HG03108 (cell line): Measurements from ENCODE around the gene TYMP.

Experiments
- ATAC-seq: cut with Tn5 transposase; IDR thresholded peaks from one replicate; pipeline ENCODE4 v1.9.1; 2021; ENCODE audit warnings: moderate library complexity; ENCODE audit not compliant: unreplicated experiment

The TYMP gene

GRCh38 chr22:50563413-50564160, 33.8 kb upstream of the TYMP start:
- ATAC-seq: no peak

DNA sequence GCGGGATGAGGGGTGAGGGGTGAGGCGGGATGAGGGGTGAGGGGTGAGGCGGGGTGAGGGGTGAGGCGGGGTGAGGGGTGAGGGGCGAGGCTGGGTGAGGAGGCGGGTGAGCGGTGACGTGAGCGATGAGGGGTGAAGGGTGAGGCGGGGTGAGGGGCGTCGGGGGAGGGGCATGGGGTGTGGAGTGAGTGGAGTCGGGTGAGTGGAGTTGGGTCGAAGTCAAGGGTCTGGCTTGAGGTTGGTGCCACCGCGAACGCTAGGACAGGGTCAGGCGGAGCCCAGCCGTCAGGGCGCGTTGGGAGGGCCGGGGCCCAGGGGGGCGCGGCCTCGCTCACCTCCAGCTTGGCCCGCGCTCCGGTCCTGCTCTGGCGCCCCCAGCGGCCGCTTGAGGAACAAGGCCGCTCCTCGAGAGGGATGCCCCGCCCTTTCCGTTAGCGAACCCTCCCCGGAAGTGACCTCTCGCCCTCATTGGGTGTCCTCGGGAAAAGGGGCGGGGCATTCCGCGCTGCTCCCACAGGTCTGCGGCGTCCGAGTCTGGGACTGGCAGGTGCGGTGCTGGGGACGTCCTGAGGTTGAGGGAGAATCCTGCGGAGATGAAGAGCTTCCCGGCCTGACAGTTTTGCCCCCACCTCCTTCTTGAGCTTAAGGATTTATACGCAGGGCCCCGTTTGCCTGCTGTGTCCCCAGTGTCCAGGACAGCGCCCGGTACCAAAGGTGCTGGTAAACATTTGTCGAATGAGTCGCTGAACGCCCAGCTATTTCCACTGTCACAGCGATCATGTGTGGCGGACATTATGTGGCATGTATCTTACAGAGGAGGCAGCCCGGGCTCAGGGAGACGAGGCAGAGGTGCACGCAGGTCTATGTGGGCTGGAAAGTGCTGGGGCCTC, 33.0 kb upstream of the TYMP start, which contains the start of gene SYCE3:
SYCE3 (minus strand) TSS at position 397 of the 890 bp plus-strand sequence. CDS start 6,514 bp downstream, outside the sequence.
- ATAC-seq: peak; percentile 94

DNA sequence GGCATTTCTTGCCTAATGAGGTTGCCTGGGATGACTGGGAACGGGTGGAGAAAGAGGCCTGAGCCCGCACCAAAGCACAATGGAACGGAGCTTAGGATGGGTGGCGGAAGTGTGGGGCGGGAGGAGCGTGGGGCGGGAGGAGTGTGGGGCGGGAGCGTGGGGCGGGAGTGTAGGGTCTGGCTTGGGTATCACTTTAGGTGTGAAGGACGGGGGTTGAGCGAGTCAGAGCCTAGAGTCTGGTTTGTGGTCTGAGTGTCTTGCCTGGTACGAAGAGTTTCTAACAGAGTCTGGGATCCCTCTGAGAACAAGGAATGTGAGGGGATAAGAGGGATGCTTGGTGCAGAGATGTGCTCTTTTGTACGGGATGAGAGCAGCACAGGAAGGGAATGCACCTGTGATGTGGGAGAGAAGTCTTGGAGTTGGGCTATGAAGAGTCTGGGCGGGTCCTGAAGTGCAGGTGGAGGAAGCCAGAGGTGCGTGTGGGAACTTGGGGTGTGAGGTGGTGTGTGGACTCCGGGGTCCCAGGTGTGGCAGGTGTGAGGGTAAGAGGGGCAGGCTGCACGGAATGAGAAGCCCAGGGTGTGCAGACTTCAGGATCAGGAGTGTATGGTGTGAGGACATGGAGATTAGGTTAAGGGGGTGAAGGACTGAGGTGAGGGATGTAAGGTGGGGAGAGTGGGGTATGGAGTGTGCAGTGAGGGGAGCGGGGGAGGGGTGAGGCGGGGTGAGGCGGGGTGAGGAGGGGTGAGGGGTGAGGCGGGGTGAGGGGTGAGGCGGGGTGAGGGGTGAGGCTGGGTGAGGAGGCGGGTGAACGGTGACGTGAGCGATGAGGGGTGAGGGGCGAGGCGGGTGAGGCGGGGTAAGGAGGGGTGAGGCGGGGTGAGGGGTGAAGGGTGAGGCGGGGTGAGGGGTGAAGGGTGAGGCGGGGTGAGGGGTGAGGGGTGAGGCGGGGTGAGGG, 31.9 kb upstream of the TYMP start:
- ATAC-seq: no peak

DNA sequence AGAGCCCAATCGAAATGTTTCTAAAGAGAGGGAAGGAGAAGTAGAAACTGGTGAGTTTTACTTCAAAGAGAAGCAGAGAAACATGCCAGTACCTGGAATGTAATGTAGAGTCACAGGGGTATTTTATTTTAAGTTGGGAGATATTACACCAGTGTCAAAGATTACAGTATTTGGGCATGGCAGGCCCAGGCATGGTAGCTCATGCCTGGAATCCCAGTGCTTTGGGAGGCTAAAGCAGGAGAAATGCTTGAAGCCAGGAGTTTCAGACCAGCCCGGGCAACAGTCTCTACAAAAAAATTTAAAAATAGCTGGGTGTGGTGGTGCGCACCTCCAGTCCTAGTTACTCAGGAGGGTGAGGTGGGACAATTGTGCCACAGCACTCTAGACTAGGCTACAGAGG, 30.2 kb upstream of the TYMP start:
- ATAC-seq: no peak

DNA sequence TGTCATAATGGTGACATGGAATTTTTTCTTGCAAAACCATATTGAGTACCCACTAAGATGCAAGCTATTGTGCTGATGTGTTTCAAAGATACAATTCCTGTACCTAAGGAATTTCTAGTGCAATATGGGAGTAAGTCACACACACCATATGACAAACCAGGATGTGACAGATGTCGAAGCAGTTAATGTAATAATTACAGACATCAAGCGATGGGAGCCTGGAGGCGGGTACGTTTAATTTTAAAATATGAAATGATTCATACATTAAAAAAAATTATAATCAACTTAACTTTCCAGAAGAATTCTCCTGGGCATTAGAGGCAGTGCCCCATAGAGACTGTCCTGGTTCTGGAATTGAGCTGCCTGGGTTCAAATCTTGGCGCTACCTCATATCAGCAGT, 26.9 kb upstream of the TYMP start:
- ATAC-seq: no peak

DNA sequence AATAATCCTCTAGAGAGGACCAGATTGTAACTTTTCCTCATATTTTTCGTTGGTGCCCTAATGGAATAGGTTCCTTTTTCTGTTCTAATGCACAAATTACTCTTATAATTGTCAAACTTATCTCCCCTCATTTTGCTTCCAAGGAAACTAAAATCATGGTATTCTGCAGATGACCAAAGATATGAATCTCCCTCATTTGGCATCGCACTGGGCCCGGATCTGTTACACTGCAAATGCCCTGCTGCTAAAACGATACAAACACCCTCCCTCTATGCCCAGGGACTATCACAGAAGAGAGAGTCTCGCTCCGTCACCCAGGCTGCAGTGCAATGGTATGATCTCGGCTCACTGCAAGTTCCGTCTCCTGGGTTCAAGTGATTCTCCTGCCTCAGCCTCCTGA, 23.5 kb upstream of the TYMP start:
- no peak for ATAC-seq

GRCh38 chr22:50551160-50551752, 21.4 kb upstream of the TYMP start:
- ATAC-seq: no peak

GRCh38 chr22:50550395-50550794, 20.6 kb upstream of the TYMP start:
- no peak for ATAC-seq

GRCh38 chr22:50548921-50549790, 19.3 kb upstream of the TYMP start:
- ATAC-seq: no peak

DNA sequence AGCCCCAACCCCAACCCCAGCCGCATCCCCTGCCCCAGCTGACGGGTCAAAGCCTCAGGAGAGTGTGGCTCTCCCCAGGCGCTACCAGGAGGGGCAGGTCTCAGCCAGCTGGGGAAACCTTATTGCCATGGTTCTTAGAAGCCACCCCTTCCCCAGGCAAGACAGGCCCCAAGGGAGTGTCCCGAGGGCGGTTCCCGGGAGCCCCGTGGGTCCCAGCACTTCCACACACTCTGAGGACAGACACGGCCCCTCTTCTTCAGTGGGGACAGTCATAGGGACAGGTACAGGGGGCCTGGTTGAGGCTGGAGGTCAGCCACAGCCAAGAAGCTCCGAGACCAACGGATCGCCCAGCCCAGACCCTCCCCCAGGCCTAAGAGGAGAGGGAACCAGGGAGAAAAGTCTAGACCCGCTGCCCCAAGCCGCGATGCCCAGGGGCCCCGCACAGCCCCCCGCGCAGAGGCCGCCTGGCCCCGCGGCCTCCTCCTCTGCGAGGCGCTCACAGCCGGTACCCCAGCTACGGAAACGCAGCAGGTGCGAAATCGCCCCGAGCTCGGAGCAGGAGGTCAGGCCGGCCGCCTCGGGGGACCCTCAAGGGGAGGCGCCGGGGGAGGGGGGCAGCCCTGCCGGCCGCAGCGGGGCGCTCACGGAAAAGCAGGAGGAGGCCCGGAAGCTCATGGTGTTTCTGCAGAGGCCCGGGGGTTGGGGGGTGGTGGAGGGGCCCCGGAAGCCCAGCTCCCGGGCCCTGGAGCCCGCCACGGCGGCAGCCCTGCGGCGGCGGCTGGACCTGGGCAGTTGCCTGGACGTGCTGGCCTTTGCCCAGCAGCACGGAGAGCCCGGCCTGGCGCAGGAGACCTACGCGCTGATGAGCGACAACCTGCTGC, 18.5 kb upstream of the TYMP start:
- ATAC-seq: no peak

DNA sequence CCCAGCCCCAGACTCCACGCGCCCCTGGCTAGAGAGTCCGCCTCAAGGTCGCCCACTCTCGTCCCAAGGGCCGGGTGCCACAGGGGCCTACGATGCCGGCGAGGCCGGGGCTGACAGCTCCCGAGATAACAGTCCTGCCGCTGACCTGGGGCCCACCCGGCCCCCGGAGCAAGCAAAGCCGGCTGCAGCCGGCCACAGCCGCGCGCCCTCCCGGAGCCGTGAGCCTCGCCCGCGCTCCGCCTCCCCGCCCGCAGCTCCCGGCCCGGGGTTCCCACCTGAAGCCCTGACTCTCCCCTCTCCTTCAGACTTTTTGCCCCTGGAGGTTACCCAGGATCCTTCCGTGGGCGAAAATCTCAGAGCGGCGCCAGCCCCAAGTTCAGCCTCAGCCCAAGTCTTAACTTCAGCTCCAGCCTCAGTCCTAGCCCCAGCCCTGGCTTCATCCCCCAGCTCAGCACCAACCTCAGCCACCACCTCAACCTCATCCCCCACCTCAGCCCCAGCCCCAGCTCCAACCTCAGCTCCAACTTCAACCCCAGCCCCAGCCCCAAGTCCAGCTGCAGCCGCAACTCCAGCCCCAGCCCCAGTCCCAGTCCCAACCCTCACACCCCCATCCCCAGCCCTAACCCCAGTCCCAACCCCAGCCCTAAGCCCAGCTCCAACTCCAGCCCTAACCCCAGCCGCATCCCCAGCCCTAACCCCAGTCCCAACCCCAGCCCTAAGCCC, 17.6 kb upstream of the TYMP start:
- ATAC-seq: no peak

DNA sequence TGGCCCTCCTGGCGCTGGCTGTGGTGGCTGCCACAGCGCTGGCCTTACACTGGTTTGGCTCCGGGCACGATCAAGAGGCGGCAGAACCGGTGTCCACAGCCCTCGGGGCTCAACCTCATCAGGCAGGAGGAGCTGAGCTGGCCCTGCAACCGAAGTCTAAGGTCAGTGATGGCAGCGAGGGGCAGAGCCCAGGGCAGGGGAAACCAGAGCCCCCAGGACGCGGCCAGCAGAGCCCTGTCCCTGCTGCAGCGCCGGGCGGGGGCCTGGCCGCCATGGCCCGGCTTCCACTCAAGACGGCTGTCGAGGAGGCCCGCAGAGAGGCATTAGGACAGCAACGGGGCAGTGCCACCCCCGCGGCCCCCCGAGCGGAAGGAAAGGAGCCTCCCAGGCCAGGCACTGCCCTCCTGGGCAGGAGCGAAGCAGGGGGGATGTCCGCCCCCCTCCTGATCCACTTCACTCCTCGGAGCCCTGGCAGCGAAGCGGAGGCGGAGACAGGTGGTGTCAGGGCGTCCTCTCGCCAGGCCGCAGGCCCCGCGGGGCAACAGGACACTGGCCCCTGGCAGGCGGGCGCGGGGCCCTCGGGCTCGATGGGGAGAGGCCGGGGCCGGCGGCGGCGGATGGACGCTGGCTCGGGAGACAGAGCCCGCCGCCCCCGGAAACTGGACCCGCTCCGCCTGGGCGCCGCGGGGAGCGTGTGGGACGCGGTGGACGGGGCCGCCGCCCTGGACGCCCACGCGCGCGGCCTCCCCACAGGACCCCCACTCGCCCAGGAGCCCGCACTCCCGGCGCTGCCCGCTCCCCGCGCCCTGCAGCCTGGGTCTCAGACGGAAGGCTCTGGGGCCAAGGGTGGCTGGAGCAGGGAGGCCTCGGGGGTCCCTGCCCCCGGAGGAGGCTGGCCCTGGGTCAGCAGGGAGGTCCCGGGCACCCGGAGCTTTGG, 16.8 kb upstream of the TYMP start:
- ATAC-seq: no peak

DNA sequence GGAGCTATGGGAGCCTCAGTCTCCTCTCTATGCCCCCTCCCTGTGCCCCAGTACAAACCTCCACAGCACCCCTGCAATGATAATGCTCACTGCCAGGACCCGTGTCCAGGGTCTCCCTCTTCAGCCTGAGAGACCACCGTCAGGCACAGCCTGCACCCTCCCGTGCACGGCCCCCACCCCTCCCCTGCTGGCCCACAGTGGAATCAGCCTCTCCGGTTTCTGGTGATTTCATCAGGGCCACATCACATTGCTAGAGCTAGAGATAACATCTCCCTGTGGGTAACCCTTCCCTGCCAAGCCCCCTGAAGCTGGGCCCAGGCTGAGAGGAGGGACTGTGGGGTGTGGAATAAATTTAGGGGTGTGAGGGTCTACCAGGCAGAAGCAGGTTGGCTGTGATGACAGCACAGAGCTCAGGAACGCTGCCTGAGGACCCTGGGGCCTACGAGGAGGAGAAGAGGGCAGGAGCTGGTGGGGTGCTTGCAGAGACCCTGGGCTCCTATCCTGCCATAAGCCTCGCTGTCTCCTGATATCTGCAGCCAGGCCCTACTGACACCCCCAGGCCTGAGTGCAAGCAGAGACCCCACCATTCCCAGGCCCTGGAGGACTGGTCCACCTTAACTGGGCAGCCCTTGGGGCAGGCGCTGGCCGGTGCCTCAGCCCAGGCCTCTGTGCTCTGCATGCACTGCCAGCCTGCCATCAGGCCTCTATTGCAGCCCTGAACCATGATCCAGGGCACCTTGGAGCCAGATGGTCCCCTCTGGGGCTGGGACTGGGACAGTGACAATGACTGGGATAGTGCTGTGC, 15.9 kb upstream of the TYMP start, which contains the start of gene KLHDC7B:
KLHDC7B (plus strand) TSS at position 378 of the 804 bp plus-strand sequence; CDS start at position 723, 345 bp downstream.
- ATAC-seq: no peak

DNA sequence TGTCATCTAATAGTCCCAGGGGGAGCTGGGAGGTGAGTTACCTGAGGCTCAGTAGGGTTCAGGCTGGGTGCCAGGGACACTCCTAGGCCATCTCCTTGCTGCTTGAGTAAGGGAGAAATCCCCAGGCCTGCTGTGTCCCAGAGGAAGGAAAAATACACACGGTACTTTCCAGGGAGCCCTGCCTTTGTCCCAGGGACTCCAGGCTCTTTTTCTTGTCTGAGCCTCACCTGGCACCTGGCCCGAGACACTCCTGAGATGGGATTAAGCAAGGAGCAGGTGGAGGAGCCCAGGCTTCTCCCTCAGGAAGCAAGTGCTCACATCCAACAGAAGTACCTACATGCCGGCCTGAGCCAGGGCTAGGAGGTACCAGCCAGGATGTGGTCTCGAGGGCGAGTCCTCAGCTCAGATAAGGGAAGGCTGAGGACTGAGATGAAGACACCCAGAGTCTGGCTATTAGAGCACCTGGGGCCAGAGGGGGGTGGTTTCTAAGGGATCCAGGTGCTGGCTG, 15.0 kb upstream of the TYMP start:
- no peak for ATAC-seq

GRCh38 chr22:50544078-50544745, 14.4 kb upstream of the TYMP start:
- ATAC-seq: no peak
